GM23338 (cell line): ENCODE results near the gene ITSN2. TPM values are rescaled to one million over a fixed set of nuclear protein-coding genes. Genes with fewer than 3 reads are reported as not detected.

Source experiments
- ATAC-seq: fragments of 200-7000 bp; cut with Tn5 transposase; 3 replicates; pipeline ENCODE4 v1.9.1; 2020
- DNase-seq: peaks from one replicate; pipeline ENCODE4 v3.0.0-alpha.2; 2015; ENCODE audit warnings: low spot score
- H2AFZ ChIP-seq: fragments of 200-600 bp; sonication (generic); 2 replicates; pipeline ENCODE4 v1.8.0; 2016; ENCODE audit warnings: antibody characterized with exemption, mild to moderate bottlenecking, moderate library complexity
- H3F3A ChIP-seq: fragments of 200-600 bp; sonication (generic); replicated peaks from 2 replicates; pipeline ENCODE4 v1.8.0; 2017; ENCODE audit warnings: antibody characterized with exemption, mixed run types, low read depth
- H3K27ac ChIP-seq: fragments of 200-600 bp; sonication (generic); 2 replicates; pipeline ENCODE4 v1.6.1; 2016; ENCODE audit warnings: low read depth
- H3K27me3 ChIP-seq: fragments of 200-600 bp; sonication (generic); 2 replicates; pipeline ENCODE4 v1.8.0; 2016; ENCODE audit warnings: mild to moderate bottlenecking, mixed run types, moderate library complexity; ENCODE audit not compliant: insufficient read depth
- H3K36me3 ChIP-seq: fragments of 200-600 bp; sonication (generic); 2 replicates; pipeline ENCODE4 v1.8.0; 2016; ENCODE audit warnings: mild to moderate bottlenecking; ENCODE audit not compliant: insufficient read depth
- H3K4me1 ChIP-seq: fragments of 200-600 bp; sonication (generic); 2 replicates; pipeline ENCODE4 v1.8.0; 2016; ENCODE audit warnings: mild to moderate bottlenecking, moderate library complexity; ENCODE audit not compliant: insufficient read depth
- H3K4me2 ChIP-seq: fragments of 200-600 bp; sonication (generic); 2 replicates; pipeline ENCODE4 v1.7.1; 2017; ENCODE audit warnings: mixed run types
- H3K4me3 ChIP-seq: fragments of 200-600 bp; sonication (generic); 2 replicates; pipeline ENCODE4 v1.6.1; 2016; ENCODE audit warnings: mixed run types
- H3K79me2 ChIP-seq: fragments of 200-600 bp; sonication (generic); replicated peaks from 2 replicates; pipeline ENCODE4 v1.8.0; 2017; ENCODE audit warnings: mild to moderate bottlenecking; ENCODE audit not compliant: insufficient read depth
- H3K9me2 ChIP-seq: fragments of 200-600 bp; sonication (generic); 2 replicates; pipeline ENCODE4 v1.8.0; 2017; ENCODE audit not compliant: insufficient read depth
- H4K20me1 ChIP-seq: fragments of 200-600 bp; sonication (generic); replicated peaks from 2 replicates; pipeline ENCODE4 v1.8.0; 2017; ENCODE audit warnings: mild to moderate bottlenecking; ENCODE audit not compliant: insufficient read depth
- H3K27ac Mint-ChIP-seq: 2 replicates; pipeline ENCODE4 v1.8.0; 2020; ENCODE audit warnings: inconsistent platforms, mild to moderate bottlenecking, moderate library complexity, mixed read lengths
- H3K27me3 Mint-ChIP-seq: 3 replicates; pipeline ENCODE4 v1.8.0; 2022; ENCODE audit warnings: low read depth, mild to moderate bottlenecking, moderate library complexity, mixed read lengths, inconsistent platforms; ENCODE audit not compliant: insufficient read depth, poor library complexity
- H3K36me3 Mint-ChIP-seq: 3 replicates; pipeline ENCODE4 v1.8.0; 2021; ENCODE audit warnings: low read depth, mild to moderate bottlenecking, inconsistent platforms, moderate library complexity, mixed read lengths
- H3K4me1 Mint-ChIP-seq: 3 replicates; pipeline ENCODE4 v1.8.0; 2020; ENCODE audit warnings: mild to moderate bottlenecking, inconsistent platforms, mixed read lengths
- H3K4me3 Mint-ChIP-seq: 3 replicates; pipeline ENCODE4 v1.8.0; 2021; ENCODE audit warnings: moderate library complexity, mild to moderate bottlenecking, inconsistent platforms, mixed read lengths
- H3K9me3 Mint-ChIP-seq: 3 replicates; pipeline ENCODE4 v1.8.0; 2020; ENCODE audit warnings: moderate library complexity, mild to moderate bottlenecking, inconsistent platforms, mixed read lengths
- CREB1 ChIP-seq: fragments of 250-450 bp; sonication (Bioruptor Pico); IDR thresholded peaks from 2 replicates; pipeline ENCODE4 v1.5.0; 2020; ENCODE audit warnings: low read depth, mild to moderate bottlenecking, moderate library complexity
- EZH2 ChIP-seq: fragments of 200-600 bp; sonication (generic); IDR thresholded peaks from one replicate; pipeline ENCODE4 v1.8.0; 2017; ENCODE audit warnings: antibody characterized with exemption, mild to moderate bottlenecking, low read depth; ENCODE audit not compliant: unreplicated experiment
- EZH2phosphoT487 ChIP-seq: fragments of 200-600 bp; sonication (generic); IDR thresholded peaks from one replicate; pipeline ENCODE4 v1.8.1; 2018; ENCODE audit warnings: antibody characterized with exemption; ENCODE audit not compliant: unreplicated experiment
- JUNB ChIP-seq: IDR thresholded peaks from one replicate; pipeline ENCODE4 v1.6.1; 2016; ENCODE audit warnings: antibody characterized with exemption; ENCODE audit not compliant: unreplicated experiment
- NANOG ChIP-seq: IDR thresholded peaks from 2 replicates; pipeline ENCODE4 v1.6.1; 2016; ENCODE audit warnings: antibody characterized with exemption, borderline replicate concordance
- POLR2AphosphoS5 ChIP-seq: IDR thresholded peaks from 2 replicates; pipeline ENCODE4 v1.6.1; 2016; ENCODE audit warnings: antibody characterized with exemption, low read depth
- STAT1 ChIP-seq: IDR thresholded peaks from one replicate; pipeline ENCODE4 v1.6.1; 2016; ENCODE audit warnings: antibody characterized with exemption; ENCODE audit not compliant: unreplicated experiment
- ZNF114 ChIP-seq: fragments of 250-450 bp; sonication (Bioruptor Pico); IDR thresholded peaks from 2 replicates; pipeline ENCODE4 v1.5.0; 2020; ENCODE audit warnings: mild to moderate bottlenecking, moderate library complexity
- ZNF331 ChIP-seq: fragments of 250-450 bp; sonication (Bioruptor Pico); IDR thresholded peaks from 2 replicates; pipeline ENCODE4 v1.5.0; 2020; ENCODE audit warnings: low read depth, mild to moderate bottlenecking, moderate library complexity
- polyA plus RNA-seq: library from polyadenylated mRNA; unstranded; fragments of >200 nt; fragmentation: Nextera tagmentation; extraction: Ambion mirVana; gene quantifications from 2 replicates; pipeline ENCODE4 v1.2.1, GENCODE V29; 2016
- total RNA-seq: library from RNA; depleted of rRNA; stranded (reverse); fragments of >200 nt; shearing (Covaris generic); gene quantifications from 2 replicates; pipeline ENCODE4 v1.2.3, GENCODE V29; 2014
- TF ChIP-seq, protein P1 (sequence below): IDR thresholded peaks from 2 replicates; pipeline ENCODE4 v1.6.1; 2016; ENCODE audit warnings: antibody characterized with exemption
- TF ChIP-seq, protein P2 (sequence below): IDR thresholded peaks from one replicate; pipeline ENCODE4 v1.6.1; 2018; ENCODE audit warnings: antibody characterized with exemption; ENCODE audit not compliant: unreplicated experiment
- TF ChIP-seq, protein P3 (sequence below): fragments of 250-450 bp; sonication (Bioruptor Pico); IDR thresholded peaks from 2 replicates; pipeline ENCODE4 v1.5.0; 2020; ENCODE audit warnings: mild to moderate bottlenecking, moderate library complexity
- TF ChIP-seq, protein P4 (sequence below), 2 experiments: fragments of 200-600 bp in 1 of 2; sonication (generic) in 1 of 2; conservative IDR thresholded peaks; 2 replicates each; pipeline versions ENCODE4 v1.5.1 to v1.6.1; 2016 to 2017; ENCODE audit warnings: antibody characterized with exemption in 2 of 2, low read depth in 2 of 2, mild to moderate bottlenecking in 2 of 2, moderate library complexity in 1 of 2

The ITSN2 gene
- total and polyA plus RNA-seq, 2 experiments from 2014 or later: 17.1 to 17.8 TPM

DNA sequence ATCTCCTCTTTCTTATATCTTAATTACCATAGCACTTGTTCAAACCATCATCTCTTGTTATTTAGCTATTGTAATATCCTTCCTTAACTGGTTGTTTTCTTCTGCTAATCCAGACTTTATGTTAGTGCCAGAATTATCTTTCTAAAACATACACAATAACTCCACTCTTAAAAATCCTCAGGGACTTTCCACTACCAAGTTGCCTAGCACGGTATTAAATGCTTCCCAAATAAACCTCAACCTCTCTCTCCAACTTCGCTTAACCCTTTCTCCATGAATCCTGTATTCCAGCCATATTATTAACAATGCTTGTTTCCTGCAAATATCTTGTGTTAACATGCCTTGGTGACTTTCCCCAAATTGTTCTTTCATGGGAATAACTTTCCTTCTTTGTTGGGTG lies 101.0 kb downstream of the ITSN2 start:
- no peak overlapping the region for H3K4me3 ChIP-seq
- H2AFZ ChIP-seq: no peak overlapping the region
- H3K27me3 Mint-ChIP-seq: no peaks in the 10 kb centered on the region
- H3K79me2 ChIP-seq: no peaks in the 10 kb centered on the region
- H3K36me3 ChIP-seq: no peaks in the 10 kb centered on the region
- no peak overlapping the region for H3K4me2 ChIP-seq
- H4K20me1 ChIP-seq: no peaks in the 10 kb centered on the region; the same call in 1 of the 2 replicates
- no peaks in the 10 kb centered on the region for H3K36me3 Mint-ChIP-seq
- no peak for TF ChIP-seq NANOG
- TF ChIP-seq, protein P1, sequence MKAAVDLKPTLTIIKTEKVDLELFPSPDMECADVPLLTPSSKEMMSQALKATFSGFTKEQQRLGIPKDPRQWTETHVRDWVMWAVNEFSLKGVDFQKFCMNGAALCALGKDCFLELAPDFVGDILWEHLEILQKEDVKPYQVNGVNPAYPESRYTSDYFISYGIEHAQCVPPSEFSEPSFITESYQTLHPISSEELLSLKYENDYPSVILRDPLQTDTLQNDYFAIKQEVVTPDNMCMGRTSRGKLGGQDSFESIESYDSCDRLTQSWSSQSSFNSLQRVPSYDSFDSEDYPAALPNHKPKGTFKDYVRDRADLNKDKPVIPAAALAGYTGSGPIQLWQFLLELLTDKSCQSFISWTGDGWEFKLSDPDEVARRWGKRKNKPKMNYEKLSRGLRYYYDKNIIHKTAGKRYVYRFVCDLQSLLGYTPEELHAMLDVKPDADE: no peak
- no peak for TF ChIP-seq JUNB
- no peak for TF ChIP-seq STAT1
- no peak for TF ChIP-seq ZNF114
- TF ChIP-seq EZH2: no peak
- TF ChIP-seq, protein P2, sequence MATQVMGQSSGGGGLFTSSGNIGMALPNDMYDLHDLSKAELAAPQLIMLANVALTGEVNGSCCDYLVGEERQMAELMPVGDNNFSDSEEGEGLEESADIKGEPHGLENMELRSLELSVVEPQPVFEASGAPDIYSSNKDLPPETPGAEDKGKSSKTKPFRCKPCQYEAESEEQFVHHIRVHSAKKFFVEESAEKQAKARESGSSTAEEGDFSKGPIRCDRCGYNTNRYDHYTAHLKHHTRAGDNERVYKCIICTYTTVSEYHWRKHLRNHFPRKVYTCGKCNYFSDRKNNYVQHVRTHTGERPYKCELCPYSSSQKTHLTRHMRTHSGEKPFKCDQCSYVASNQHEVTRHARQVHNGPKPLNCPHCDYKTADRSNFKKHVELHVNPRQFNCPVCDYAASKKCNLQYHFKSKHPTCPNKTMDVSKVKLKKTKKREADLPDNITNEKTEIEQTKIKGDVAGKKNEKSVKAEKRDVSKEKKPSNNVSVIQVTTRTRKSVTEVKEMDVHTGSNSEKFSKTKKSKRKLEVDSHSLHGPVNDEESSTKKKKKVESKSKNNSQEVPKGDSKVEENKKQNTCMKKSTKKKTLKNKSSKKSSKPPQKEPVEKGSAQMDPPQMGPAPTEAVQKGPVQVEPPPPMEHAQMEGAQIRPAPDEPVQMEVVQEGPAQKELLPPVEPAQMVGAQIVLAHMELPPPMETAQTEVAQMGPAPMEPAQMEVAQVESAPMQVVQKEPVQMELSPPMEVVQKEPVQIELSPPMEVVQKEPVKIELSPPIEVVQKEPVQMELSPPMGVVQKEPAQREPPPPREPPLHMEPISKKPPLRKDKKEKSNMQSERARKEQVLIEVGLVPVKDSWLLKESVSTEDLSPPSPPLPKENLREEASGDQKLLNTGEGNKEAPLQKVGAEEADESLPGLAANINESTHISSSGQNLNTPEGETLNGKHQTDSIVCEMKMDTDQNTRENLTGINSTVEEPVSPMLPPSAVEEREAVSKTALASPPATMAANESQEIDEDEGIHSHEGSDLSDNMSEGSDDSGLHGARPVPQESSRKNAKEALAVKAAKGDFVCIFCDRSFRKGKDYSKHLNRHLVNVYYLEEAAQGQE: no peak
- TF ChIP-seq CREB1 (CRISPR knock-in tag): no peak
- no peak for TF ChIP-seq POLR2AphosphoS5
- TF ChIP-seq, protein P3, sequence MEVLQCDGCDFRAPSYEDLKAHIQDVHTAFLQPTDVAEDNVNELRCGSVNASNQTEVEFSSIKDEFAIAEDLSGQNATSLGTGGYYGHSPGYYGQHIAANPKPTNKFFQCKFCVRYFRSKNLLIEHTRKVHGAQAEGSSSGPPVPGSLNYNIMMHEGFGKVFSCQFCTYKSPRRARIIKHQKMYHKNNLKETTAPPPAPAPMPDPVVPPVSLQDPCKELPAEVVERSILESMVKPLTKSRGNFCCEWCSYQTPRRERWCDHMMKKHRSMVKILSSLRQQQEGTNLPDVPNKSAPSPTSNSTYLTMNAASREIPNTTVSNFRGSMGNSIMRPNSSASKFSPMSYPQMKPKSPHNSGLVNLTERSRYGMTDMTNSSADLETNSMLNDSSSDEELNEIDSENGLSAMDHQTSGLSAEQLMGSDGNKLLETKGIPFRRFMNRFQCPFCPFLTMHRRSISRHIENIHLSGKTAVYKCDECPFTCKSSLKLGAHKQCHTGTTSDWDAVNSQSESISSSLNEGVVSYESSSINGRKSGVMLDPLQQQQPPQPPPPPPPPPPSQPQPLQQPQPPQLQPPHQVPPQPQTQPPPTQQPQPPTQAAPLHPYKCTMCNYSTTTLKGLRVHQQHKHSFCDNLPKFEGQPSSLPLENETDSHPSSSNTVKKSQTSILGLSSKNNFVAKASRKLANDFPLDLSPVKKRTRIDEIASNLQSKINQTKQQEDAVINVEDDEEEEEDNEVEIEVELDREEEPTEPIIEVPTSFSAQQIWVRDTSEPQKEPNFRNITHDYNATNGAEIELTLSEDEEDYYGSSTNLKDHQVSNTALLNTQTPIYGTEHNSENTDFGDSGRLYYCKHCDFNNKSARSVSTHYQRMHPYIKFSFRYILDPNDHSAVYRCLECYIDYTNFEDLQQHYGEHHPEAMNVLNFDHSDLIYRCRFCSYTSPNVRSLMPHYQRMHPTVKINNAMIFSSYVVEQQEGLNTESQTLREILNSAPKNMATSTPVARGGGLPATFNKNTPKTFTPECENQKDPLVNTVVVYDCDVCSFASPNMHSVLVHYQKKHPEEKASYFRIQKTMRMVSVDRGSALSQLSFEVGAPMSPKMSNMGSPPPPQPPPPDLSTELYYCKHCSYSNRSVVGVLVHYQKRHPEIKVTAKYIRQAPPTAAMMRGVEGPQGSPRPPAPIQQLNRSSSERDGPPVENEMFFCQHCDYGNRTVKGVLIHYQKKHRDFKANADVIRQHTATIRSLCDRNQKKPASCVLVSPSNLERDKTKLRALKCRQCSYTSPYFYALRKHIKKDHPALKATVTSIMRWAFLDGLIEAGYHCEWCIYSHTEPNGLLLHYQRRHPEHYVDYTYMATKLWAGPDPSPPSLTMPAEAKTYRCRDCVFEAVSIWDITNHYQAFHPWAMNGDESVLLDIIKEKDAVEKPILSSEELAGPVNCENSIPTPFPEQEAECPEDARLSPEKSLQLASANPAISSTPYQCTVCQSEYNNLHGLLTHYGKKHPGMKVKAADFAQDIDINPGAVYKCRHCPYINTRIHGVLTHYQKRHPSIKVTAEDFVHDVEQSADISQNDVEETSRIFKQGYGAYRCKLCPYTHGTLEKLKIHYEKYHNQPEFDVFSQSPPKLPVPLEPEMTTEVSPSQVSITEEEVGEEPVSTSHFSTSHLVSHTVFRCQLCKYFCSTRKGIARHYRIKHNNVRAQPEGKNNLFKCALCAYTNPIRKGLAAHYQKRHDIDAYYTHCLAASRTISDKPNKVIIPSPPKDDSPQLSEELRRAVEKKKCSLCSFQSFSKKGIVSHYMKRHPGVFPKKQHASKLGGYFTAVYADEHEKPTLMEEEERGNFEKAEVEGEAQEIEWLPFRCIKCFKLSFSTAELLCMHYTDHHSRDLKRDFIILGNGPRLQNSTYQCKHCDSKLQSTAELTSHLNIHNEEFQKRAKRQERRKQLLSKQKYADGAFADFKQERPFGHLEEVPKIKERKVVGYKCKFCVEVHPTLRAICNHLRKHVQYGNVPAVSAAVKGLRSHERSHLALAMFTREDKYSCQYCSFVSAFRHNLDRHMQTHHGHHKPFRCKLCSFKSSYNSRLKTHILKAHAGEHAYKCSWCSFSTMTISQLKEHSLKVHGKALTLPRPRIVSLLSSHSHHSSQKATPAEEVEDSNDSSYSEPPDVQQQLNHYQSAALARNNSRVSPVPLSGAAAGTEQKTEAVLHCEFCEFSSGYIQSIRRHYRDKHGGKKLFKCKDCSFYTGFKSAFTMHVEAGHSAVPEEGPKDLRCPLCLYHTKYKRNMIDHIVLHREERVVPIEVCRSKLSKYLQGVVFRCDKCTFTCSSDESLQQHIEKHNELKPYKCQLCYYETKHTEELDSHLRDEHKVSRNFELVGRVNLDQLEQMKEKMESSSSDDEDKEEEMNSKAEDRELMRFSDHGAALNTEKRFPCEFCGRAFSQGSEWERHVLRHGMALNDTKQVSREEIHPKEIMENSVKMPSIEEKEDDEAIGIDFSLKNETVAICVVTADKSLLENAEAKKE (CRISPR knock-in tag): no peak
- TF ChIP-seq ZNF331 (CRISPR knock-in tag): no peak
- TF ChIP-seq, protein P4, sequence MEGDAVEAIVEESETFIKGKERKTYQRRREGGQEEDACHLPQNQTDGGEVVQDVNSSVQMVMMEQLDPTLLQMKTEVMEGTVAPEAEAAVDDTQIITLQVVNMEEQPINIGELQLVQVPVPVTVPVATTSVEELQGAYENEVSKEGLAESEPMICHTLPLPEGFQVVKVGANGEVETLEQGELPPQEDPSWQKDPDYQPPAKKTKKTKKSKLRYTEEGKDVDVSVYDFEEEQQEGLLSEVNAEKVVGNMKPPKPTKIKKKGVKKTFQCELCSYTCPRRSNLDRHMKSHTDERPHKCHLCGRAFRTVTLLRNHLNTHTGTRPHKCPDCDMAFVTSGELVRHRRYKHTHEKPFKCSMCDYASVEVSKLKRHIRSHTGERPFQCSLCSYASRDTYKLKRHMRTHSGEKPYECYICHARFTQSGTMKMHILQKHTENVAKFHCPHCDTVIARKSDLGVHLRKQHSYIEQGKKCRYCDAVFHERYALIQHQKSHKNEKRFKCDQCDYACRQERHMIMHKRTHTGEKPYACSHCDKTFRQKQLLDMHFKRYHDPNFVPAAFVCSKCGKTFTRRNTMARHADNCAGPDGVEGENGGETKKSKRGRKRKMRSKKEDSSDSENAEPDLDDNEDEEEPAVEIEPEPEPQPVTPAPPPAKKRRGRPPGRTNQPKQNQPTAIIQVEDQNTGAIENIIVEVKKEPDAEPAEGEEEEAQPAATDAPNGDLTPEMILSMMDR (conservative IDR thresholded peaks at IDR 0.05; ENCODE audit: low read depth in 2 of 2): no peak
- TF ChIP-seq EZH2phosphoT487: no peak
- H3K4me1 ChIP-seq: no peaks in the 10 kb centered on the region
- peaks cover under 1% of the 10 kb centered on the region; the same call in 2 of the 3 replicates for H3K4me1 Mint-ChIP-seq
- no peak overlapping the region for H3K27ac ChIP-seq
- H3K4me3 Mint-ChIP-seq: no peak overlapping the region
- ATAC-seq (no peak), DNase-seq (no peak)
- H3K27me3 ChIP-seq: no peaks in the 10 kb centered on the region
- no peaks in the 10 kb centered on the region for H3K9me3 Mint-ChIP-seq
- no peak overlapping the region for H3K27ac Mint-ChIP-seq
- no peaks in the 10 kb centered on the region for H3K9me2 ChIP-seq
- no peaks in the 10 kb centered on the region for H3F3A ChIP-seq
